Measurements from ENCODE around the gene PTBP1.

Gene PTBP1

DNA sequence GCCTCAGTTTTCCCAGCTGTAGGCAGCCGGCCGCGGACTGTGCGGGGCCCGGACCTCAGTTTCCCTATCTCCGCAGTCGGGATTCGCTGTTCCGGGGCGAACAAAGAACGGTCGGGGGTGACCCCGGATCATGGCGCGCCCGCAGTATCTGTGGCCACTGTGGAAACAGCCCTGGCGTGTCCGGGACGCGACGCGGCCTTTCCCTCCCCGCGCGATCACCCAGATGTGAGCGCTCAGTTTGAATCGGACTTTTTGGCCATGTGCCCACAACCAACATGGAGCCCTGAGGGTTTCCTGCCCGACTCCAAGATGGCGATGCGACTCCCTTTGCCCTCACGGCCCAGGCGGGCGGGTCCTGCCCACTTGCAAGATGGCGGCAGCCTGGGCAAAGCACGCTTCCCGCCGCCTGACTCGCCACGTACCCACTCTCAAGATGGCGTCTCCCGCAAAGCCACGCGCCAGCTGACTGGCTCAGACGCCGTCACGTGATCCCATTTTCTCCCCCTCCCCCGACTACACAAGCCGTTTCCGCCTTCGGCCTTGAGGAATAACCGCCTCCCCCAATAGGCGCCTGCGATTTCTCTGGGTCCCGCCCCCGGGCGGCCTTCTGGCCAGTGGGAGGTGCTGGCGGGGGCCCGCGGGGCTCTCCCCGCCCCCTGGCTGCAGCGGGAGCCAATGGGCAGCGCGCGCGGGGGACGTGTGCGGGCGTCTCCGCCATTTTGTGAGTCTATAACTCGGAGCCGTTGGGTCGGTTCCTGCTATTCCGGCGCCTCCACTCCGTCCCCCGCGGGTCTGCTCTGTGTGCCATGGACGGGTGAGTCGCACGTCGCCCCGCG is at the start of gene PTBP1:
Gene PTBP1, plus strand, starts transcription at position 761 of the 836 bp plus-strand sequence. Its CDS starts 46 bp downstream, at position 807.
- DNase-seq = peak; percentile 98

DNA sequence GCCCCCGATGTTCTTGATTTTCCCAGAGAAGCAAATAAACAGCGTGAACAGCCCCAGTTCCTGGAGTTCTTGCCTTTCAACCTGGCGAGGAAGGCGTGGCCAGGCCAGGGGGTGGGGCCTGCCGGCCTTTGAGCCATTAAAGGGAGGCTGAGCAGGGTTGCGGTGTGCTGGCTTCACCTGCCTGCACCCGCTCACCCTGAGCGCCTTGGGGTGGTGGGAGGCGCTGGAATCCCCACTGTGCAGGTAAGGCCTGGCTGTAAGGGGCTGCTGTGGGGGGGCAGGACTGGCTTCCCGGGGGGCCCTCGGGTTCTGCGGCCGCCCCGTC is 49.0 kb upstream of the PTBP1 start:
- no peak for DNase-seq

DNA sequence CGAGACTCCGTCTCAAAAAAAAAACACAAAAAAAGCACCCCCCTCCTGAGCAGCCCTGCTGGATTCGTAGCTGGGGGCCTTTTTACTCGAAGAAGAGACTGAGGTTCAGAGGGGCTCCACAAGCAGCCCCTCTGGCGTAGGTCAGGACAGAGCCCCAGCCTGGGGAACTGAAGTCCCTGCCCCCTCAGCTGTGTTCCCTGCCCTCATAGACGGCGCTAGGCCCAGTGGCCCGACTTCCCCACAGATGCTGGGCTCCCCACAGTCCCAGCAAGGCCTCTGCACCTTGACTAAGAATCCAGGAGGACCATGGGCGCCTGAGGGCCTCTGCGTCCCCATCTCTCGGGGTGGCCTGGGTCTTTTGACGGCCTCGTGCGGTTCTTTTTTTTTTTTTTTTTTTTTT is 47.4 kb upstream of the PTBP1 start:
- DNase-seq = no peak

DNA sequence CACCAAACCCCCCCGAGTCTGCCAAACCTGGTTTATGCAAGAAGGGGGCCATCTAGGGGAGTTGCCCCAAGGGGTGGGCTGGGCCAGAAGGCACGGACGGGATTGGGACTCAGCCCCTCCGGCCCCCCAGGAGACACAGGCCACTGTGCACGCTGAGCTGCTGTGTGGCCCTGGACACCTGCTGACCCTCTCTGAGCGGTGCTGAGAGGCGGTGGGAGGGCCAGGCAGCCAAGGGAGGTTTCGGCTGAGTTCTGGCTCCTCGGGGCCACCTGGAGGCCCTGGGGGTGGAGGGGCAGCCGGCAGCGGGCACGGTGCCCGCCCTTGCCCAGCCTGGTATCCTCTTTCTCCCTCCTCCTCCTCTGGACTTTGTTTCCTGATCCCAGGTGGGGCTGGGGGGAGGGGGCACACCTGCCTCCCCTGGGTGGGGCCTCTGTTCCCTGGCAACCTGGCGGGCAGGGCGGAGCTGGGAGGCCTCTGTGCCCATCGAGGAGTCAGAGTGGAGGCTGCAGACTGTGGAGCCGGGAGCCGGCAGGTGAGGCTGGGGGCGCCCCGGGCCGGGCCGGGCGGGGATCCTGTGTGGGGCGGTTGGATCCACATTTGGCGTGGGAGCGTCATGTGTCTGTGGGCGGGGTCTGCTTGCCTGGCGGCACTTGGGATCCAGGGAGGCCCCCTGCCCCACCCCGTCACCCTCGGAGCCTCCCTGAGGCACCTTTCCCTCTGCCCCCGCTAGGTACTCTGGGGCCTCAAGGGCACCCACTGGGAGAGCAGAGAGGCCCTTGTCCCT is 46.4 kb upstream of the PTBP1 start, which contains the start of gene MISP:
Gene MISP, plus strand, starts transcription at position 473 of the 784 bp plus-strand sequence. CDS start 5,835 bp downstream, outside the sequence.
- DNase-seq = peak; percentile 86

DNA sequence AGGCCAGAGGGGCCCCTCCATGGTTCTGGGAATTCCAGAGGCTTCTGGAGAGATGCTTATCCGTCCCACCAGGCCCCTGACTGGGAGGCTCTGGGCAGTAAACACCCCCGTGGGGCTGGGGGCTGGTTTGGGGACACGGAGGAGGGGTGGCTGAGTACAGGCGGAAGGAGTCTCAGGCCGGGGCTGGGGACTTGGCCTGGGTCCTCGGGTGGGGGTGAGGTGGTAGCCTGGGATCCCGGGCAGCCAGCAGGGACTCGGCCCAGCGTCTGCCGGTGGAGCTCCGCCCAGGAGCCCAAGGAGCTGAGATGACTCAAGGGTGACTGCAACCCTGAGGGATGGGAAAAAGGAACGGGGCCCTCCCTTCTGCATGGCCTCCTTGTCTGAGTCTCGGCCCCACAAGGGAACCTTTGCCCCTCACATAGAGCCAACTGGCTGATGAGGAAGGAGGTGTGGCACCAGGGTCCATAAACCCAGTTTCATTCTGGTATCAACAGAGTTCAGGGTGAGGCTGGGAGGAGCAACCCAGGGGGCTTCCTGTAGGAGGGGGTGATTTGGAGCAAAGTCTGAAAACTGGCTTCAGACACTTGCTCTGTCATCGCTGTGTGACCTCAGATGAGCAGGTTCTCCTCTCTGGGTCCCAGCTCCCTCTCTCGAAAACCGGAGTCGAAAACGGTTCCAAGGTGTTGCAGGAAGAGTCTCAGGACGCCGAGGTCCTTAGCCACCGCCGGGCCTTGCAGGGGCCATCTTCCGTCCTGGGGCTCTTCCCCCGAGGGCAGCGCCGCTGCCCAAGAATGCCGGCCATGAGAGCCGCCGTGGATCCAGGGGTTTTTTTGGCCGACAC is 45.5 kb upstream of the PTBP1 start:
- no peak for DNase-seq

DNA sequence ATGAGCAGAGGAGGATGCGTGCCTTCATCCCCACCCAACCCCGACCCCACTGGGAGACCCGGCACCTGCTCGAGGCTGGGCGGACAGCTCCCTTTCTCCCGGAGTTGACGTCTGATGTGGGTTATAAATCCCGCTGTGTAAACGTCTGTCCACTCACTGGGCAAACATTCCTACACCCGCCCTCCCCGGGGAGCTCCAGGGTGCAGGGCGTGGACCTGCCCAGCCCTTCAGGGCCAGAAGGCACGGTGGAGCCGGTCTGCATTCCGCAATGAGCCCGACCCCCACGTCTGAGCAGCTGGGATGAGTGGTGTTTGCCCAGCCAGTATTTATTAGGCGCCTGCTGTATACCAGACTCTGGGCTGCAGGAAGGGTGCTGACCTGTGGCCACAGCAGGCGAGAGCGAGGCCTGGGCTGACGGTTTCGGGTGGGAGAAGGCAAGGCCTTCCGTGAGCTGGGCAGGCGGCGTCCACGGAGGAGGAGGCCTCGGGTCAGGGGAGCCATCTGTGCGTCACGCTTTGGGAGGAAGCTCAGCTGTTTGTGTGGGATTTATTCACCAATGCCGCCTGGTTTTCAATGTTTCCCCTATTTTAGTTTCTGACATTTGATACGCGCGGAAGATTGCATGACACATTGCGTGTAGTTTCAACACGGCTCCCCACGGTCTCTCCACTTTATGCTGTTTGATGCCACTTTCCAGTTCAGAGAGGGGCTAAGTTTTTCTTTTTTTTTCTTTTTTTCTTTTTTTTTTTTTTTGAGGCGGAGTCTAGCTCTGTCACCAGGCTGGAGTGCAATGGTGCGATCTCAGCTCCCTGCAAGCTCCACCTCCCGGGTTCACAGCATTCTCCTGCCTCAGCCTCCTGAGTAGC is 44.4 kb upstream of the PTBP1 start:
- DNase-seq = no peak

DNA sequence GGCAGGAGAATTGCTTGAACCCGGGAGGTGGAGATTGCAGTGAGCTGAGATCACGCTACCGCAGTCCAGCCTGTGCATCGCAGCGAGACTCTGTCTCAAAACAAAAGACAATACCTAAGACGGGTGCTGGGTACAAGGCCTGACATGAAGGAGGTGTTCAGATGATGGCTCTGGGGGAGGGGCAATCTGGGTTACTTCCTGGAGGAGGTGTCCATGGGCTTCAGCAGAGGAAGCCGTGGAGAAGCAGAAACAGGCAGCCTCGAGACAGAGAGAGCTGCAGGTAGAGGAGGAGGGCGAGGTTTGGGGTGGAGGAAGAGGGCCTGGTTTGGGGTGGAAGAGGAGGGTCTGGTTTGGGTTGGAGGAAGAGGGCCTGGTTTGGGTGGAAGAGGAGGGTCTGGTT is 42.7 kb upstream of the PTBP1 start:
- no peak for DNase-seq

DNA sequence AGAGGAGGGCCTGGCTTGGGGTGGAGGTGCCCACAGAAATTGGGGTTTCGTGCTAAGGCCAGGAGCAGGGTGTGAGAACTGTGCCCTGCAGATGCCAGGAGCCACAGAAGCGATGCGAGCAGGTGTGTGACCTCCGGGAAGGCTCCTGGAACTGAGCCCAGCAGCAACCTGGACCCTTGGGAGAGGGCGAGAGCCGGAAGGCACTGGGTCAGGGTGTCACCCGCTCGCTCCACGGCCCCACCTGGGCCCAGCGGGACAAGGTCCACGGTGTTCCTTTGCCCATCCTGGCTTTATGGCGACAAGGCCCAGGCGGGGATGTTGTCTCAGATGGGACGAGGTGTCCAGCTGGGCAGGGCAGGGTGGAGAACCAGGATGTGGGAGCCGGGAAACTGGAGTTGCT is 42.2 kb upstream of the PTBP1 start:
- DNase-seq = no peak

DNA sequence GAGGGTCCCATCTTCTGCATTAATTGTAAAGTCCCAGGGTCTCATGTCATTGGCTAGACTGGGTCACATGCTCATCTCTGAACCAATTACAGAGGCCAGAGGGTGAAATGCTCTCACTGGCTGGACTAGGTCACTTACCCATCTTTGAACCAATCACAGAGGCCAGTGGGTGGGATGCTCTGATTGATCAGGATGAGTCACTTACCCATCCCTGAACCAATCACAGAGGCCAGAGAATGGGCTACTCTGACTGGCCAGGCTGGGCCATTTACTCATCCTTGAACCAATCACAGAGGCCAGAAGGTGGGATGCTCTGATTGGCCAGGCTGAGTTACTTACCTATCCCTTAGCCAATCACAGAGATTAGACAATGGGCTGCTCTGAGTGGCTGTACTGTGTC is 41.0 kb upstream of the PTBP1 start:
- DNase-seq = no peak

DNA sequence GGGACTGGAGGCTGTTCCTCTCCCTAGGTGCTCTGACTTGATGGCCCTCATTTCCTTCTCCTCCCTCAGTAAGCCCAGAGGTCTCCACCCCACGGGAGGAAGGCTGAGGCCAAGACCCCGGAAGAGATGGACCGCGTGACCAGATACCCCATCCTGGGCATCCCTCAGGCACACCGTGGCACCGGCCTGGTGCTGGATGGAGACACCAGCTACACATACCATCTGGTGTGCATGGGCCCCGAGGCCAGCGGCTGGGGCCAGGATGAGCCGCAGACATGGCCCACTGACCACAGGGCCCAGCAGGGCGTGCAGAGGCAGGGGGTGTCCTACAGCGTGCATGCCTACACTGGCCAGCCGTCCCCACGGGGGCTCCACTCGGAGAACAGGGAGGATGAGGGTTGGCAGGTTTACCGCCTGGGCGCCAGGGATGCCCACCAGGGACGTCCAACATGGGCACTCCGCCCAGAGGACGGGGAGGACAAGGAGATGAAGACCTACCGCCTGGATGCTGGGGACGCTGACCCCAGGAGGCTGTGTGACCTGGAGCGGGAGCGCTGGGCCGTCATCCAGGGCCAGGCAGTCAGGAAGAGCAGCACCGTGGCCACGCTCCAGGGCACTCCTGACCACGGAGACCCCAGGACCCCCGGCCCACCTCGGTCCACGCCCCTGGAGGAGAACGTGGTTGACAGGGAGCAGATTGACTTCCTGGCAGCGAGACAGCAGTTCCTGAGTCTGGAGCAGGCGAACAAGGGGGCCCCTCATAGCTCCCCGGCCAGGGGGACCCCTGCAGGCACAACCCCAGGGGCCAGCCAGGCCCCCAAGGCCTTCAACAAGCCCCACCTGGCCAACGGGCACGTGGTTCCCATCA is 40.2 kb upstream of the PTBP1 start:
- DNase-seq = no peak

DNA sequence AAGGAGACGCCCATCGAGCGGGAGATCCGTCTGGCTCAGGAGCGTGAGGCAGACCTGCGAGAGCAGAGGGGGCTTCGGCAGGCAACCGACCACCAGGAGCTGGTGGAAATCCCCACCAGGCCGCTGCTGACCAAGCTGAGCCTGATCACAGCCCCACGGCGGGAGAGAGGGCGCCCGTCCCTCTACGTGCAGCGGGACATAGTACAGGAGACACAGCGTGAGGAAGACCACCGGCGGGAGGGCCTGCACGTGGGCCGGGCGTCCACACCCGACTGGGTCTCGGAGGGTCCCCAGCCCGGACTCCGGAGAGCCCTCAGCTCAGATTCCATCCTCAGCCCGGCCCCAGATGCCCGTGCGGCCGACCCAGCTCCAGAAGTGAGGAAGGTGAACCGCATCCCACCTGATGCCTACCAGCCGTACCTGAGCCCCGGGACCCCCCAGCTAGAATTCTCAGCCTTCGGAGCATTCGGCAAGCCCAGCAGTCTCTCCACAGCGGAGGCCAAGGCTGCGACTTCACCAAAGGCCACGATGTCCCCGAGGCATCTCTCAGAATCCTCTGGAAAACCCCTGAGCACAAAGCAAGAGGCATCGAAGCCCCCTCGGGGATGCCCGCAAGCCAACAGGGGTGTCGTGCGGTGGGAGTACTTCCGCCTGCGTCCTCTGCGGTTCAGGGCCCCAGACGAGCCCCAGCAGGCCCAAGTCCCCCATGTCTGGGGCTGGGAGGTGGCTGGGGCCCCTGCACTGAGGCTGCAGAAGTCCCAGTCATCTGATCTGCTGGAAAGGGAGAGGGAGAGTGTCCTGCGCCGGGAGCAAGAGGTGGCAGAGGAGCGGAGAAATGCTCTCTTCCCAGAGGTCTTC is 39.2 kb upstream of the PTBP1 start:
- no peak for DNase-seq

DNA sequence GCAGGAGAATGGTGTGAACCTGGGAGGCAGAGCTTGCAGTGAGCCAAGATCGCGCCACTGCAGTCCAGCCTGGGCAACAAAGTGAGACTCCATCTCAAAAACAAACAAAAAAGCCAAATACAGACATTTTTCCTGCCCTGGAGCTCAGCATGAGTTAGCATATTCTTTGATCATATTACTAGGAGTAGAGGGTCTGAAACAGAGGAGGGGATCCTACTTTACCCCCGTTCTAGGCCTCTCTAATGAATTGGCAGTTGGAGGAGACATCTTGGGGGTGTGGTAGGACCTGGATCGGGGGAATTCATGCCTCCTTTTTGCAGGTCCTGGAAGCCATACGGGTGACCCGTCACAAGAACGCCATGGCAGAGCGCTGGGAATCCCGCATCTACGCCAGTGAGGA is 34.1 kb upstream of the PTBP1 start:
- no peak for DNase-seq

DNA sequence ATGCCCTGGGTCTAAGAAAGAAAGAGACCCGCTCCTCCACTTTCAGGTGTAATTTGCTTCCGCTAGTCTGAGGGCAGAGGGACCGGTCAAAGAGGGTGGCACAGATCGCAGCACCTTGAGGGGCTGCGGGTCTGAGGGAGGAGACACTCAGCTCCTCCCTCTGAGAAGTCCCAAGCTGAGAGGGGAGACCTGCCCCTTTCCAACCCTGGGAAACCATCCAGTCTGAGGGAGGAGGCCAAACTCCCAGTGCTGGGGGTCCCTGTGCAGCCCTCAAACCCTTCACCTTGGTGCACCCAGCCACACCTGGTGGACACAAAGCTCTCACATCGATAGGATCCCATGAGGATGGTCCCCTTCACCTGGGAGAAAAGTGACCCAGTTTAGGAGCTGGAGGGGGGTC is 33.4 kb upstream of the PTBP1 start:
- DNase-seq = no peak

DNA sequence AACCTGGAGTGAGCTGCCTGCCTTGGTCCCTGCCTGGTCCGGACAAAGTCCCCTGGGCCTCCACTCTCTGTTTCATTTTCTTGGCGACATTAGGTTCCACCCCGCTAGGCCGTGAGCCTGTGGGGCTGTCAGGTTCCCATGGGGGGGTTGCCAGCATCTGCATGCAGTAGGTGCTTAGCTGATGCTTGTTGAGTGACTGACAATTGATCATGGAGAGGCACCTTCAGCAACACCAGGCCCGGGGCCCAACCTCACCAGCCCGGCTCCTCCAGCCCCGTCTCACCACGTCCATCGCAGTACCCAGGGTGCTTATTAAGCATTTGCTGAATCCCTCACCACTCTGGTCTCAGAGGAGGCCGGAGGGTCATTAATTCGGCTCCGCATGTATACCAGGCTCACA is 33.0 kb upstream of the PTBP1 start:
- no peak for DNase-seq

DNA sequence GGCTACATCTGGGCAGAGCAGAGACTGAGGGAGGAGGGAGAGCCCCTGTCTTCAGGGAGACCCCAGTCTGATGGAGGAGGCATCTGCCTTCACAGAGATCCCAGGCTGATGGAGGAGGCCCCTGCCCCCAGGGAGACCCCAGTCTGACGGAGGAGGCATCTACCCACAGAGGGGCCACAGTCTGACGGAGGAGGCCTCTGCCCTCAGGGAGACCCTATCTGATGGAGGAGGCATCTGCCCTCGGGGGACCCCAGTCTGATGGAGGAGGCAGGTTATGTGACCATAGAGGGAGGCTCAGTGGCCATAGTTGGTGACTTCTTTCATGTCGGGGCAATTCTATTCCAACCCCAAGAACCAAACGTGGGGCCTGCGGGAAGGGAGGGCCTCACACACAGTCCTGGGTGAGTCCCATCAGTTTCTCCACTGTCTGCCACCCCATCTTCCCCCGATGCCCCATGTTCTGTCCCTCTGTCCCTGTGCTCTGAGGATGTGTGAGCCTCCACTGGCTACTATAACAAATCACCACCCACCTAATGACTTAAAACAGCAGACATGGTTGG is 32.0 kb upstream of the PTBP1 start:
- DNase-seq = no peak

DNA sequence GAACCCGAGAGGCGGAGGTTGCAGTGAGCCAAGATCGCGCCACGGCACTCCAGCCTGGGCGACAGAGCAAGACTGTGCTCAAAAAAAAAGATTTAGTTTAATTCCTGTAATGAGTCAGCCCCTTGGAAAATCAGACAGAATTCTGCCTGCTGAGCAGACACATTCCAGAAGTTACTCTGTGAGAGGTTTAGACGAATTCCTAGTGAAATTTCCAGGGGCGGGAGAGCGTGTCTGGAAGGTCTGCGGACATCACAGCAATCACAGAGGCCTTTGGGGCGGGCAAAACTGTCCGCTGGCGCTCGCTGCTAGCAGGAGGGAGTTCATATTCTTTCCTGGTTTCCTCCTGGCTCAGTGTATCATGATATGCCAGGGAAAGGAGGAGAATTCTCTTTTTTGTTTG is 28.8 kb upstream of the PTBP1 start:
- DNase-seq = no peak

DNA sequence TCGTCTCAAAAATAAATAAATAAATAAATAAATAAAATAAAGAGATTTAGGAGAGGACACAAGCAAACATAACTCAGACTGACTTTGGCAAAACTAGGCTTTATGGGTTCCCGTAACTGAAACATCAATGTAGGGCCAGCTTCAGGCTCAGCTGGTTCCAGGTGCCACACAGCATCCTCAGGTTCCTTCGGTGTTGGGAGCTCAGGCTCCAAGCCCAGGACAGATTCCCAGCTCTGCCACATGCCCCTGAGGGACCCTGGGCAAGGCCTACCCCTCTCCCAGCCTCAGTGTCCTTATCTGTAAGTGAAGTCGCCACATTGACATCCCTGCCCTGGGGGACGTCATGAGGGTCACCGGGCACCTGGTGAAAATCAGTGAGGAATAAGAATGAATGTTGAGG is 27.6 kb upstream of the PTBP1 start:
- DNase-seq = no peak

DNA sequence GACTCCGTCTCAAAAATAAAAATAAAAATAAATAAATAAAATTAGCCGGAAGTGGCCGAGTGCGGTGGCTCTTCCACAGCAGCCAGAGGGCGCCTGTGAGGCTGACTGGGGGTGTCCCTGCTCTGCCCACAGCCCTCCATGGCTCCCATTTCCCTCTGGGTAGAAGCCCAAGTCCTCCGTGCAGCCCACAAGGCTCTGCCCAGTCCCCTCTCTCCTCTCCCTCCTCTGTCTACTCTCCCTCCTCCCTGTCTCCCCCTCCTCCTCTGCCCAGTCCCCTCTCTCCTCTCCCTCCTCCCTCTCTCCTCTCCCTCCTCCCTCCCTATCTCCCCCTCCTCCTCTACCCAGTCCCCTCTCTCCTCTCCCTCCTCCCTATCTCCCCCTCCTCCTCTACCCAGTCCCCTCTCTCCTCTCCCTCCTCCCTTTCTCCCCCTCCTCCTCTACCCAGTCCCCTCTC is 25.9 kb upstream of the PTBP1 start:
- DNase-seq = no peak

DNA sequence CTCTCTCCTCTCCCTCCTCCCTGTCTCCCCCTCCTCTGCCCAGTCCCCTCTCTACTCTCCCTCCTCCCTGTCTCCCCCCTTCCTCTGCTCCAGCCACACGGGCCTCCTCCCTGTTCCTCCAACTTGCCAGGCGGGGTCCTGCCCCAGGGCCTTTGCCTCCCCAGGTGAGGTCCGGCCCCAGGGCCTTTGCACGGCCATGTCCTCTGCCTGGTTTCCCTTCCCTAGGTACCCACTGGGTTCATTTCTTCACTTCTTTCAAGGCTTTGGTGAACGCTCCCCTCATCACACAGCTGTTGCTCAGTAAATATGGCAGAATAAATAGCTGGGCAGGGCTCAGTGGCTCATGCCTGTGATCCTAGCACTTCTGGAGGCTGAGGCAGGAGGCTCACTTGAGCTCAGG is 25.2 kb upstream of the PTBP1 start:
- no peak for DNase-seq

All from NCI-H2107 (cell line).